SK-N-SH treated with all-trans-retinoic acid at 6 μM for 48 hours (cell line): ENCODE data around the gene VSTM4.

Experiments
- ATAC-seq: fragments of 200-7000 bp; cut with Tn5 transposase; 3 replicates; pipeline ENCODE4 v1.9.1; 2020; ENCODE audit warnings: mild to moderate bottlenecking, moderate library complexity
- ARNTL ChIP-seq: fragments of 450-650 bp; formaldehyde crosslinking; IDR thresholded peaks from 2 replicates; pipeline ENCODE4 v1.5.0; 2020; ENCODE audit warnings: low read depth, mild to moderate bottlenecking, moderate library complexity, borderline replicate concordance
- BACH2 ChIP-seq: fragments of 250-450 bp; sonication (Bioruptor Pico); IDR thresholded peaks from 2 replicates; pipeline ENCODE4 v1.9.0; 2021; ENCODE audit warnings: mild to moderate bottlenecking, borderline replicate concordance
- CREB5 ChIP-seq: fragments of 250-450 bp; sonication (Bioruptor Pico); IDR thresholded peaks from 2 replicates; pipeline ENCODE4 v1.5.1; 2020; ENCODE audit warnings: low read depth, mild to moderate bottlenecking, moderate library complexity
- CSDC2 ChIP-seq: fragments of 250-450 bp; sonication (Bioruptor Pico); IDR thresholded peaks from 2 replicates; pipeline ENCODE4 v1.5.0; 2020; ENCODE audit warnings: mild to moderate bottlenecking, moderate library complexity
- ESRRG ChIP-seq: fragments of 250-450 bp; sonication (Bioruptor Pico); IDR thresholded peaks from 2 replicates; pipeline ENCODE4 v1.6.1; 2021; ENCODE audit warnings: mild to moderate bottlenecking
- ISL1 ChIP-seq: fragments of 250-450 bp; sonication (Bioruptor Pico); IDR thresholded peaks from 2 replicates; pipeline ENCODE4 v2.1.2; 2022; ENCODE audit warnings: mild to moderate bottlenecking, moderate library complexity
- OSR1 ChIP-seq: fragments of 250-450 bp; sonication (Bioruptor Pico); IDR thresholded peaks from 2 replicates; pipeline ENCODE4 v1.8.0; 2022; ENCODE audit warnings: moderate library complexity, mild to moderate bottlenecking, inconsistent platforms
- POU6F1 ChIP-seq: fragments of 250-450 bp; sonication (Bioruptor Pico); IDR thresholded peaks from 2 replicates; pipeline ENCODE4 v1.8.0; 2021; ENCODE audit warnings: low read depth, mild to moderate bottlenecking, moderate library complexity, borderline replicate concordance
- PPARA ChIP-seq: fragments of 250-450 bp; sonication (Bioruptor Pico); IDR thresholded peaks from 2 replicates; pipeline ENCODE4 v1.5.0; 2020; ENCODE audit warnings: mild to moderate bottlenecking, borderline replicate concordance
- RARB ChIP-seq: fragments of 250-450 bp; sonication (Bioruptor Pico); IDR thresholded peaks from 2 replicates; pipeline ENCODE4 v1.8.0; 2021; ENCODE audit warnings: mild to moderate bottlenecking, moderate library complexity
- SNAI2 ChIP-seq: fragments of 250-450 bp; sonication (Bioruptor Pico); IDR thresholded peaks from 2 replicates; pipeline ENCODE4 v1.5.0; 2020; ENCODE audit warnings: mild to moderate bottlenecking, moderate library complexity
- TCF4 ChIP-seq: fragments of 250-450 bp; sonication (Bioruptor Pico); IDR thresholded peaks from 2 replicates; pipeline ENCODE4 v1.8.0; 2021; ENCODE audit warnings: mild to moderate bottlenecking, moderate library complexity, borderline replicate concordance
- TOX ChIP-seq: fragments of 250-450 bp; sonication (Bioruptor Pico); IDR thresholded peaks from 2 replicates; pipeline ENCODE4 v1.8.0; 2021; ENCODE audit warnings: mild to moderate bottlenecking, moderate library complexity, borderline replicate concordance
- TSHZ2 ChIP-seq: fragments of 250-450 bp; sonication (Bioruptor Pico); IDR thresholded peaks from 2 replicates; pipeline ENCODE4 v1.5.0; 2020; ENCODE audit warnings: mild to moderate bottlenecking, moderate library complexity
- ZFP30 ChIP-seq: fragments of 450-650 bp; formaldehyde crosslinking; IDR thresholded peaks from 2 replicates; pipeline ENCODE4 v1.5.0; 2022; ENCODE audit warnings: mild to moderate bottlenecking, moderate library complexity
- ZNF8 ChIP-seq: fragments of 450-650 bp; formaldehyde crosslinking; IDR thresholded peaks from 2 replicates; pipeline ENCODE4 v1.5.0; 2020; ENCODE audit warnings: mild to moderate bottlenecking, moderate library complexity

Gene VSTM4

GRCh38 chr10:49001870-49002672 is 113.3 kb downstream of the VSTM4 start:
- no peak for TF ChIP-seq ZNF8
- no peak for TF ChIP-seq CREB5 (CRISPR knock-in tag)
- TF ChIP-seq PPARA (CRISPR knock-in tag) = no peak
- no peak for TF ChIP-seq RARB (CRISPR knock-in tag)
- TF ChIP-seq BACH2 (CRISPR knock-in tag) = no peak
- TF ChIP-seq POU6F1 (CRISPR knock-in tag) = no peak
- TF ChIP-seq TSHZ2 (CRISPR knock-in tag) = no peak
- TF ChIP-seq ZFP30 = no peak
- TF ChIP-seq CSDC2 = no peak
- TF ChIP-seq SNAI2 (CRISPR knock-in tag) = no peak
- TF ChIP-seq ARNTL (CRISPR knock-in tag) = no peak
- ATAC-seq = no peak

GRCh38 chr10:49001402-49001801 is 113.9 kb downstream of the VSTM4 start:
- no peak for TF ChIP-seq TOX (CRISPR knock-in tag)
- no peak for TF ChIP-seq CSDC2
- TF ChIP-seq TSHZ2 (CRISPR knock-in tag) = no peak
- no peak for TF ChIP-seq POU6F1 (CRISPR knock-in tag)
- TF ChIP-seq ESRRG (CRISPR knock-in tag) = no peak
- TF ChIP-seq RARB (CRISPR knock-in tag) = no peak
- no peak for TF ChIP-seq ISL1
- TF ChIP-seq CREB5 (CRISPR knock-in tag) = no peak
- no peak for TF ChIP-seq TCF4
- TF ChIP-seq SNAI2 (CRISPR knock-in tag) = no peak
- TF ChIP-seq OSR1 = no peak
- TF ChIP-seq BACH2 (CRISPR knock-in tag) = no peak
- no peak for TF ChIP-seq ZFP30
- TF ChIP-seq, all 23 proteins: peak for 0
- no peak for ATAC-seq
